Smooth muscle cell of the brain vasculature (primary cell): ENCODE measurements around the gene TNS3.

ENCODE experiments used
- DNase-seq: peaks from one replicate; pipeline ENCODE4 v3.0.0-alpha.2; 2012; ENCODE audit warnings: low read depth, low spot score

The TNS3 gene

DNA sequence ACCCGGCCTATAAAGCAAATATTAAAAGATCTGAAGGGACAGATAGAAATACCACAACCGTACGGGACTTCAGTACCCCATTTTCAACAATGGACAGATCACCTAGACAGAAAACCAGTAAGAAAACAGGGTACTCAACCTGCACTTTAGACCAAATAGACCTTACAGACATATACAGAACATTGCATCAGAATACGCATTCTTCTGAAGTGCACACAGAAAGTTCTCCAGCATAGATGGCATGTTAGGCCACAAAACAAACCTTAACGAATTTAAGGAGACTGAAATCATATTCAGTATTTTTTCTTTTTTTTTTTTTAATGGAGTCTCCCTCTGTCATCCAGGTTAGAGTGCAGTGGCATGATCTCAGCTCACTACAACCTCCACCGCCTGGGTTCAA is 151.5 kb downstream of the TNS3 start:
- DNase-seq, result no peak

DNA sequence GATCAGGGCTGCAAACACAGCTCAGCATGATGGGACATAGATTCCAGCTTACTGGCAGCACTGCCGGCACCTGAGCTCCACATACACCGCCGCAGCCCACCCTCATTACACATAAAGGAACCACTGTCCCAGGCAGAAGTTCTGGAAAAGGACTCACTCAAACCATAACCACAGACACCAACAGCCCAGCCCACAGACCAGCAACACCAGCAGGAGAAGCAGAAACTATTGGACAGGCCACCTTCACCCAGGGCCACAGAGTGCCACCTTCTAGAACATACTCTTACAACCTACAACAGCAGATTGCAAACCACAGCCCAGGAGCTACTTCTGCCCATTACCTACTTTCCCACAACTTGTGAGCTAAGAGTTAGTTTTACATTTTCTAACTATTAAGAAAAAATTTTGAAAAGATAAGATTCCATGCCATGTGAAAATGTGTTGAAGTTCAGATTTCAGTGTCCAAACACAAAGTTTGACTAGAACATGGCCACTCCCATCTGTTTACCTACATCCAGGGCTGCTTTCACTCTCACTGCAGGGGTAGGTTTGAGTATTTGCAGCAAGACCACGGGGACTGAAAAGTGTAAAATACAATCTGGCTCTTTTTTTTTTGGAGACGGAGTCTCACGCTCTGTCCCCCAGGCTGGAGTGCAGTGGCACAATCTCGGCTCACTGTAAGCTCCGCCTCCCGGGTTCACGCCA is 153.0 kb downstream of the TNS3 start:
- no peak for DNase-seq

DNA sequence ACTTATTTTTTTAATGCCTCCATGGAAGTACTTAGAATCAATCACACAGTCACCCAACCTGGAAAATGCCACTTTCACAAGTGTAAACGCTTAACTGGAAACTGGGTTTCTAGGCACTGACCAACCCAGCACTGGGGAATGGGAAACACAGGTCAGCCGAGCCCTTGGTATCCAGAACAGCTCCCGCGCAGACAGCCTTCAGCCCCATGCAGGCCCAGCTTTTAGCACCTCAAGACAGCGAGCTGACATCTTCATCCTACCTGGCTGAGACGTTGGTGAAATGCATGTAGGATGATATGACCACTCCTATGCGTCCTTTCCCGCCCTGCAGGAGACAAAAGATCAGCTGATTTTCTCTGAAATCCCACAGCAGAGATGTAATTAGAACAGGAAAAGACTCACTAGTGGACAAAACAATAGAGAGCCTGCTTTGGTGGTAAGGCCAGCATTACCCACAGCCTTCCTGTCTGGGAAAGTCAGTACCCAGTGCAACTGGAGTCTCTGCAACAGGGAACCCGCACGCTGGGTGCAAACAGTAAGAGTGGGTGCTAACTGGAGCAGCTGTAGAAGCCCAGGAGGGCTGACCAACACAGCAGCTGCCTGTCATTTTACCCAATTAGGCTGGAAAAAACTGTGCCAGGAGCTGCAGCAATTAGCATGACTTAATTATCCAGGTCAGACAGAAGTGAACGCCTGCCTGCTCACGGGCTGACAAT is 153.7 kb downstream of the TNS3 start:
- no peak for DNase-seq

GRCh38 chr7:47427051-47427643 is 154.8 kb downstream of the TNS3 start:
- no peak for DNase-seq

DNA sequence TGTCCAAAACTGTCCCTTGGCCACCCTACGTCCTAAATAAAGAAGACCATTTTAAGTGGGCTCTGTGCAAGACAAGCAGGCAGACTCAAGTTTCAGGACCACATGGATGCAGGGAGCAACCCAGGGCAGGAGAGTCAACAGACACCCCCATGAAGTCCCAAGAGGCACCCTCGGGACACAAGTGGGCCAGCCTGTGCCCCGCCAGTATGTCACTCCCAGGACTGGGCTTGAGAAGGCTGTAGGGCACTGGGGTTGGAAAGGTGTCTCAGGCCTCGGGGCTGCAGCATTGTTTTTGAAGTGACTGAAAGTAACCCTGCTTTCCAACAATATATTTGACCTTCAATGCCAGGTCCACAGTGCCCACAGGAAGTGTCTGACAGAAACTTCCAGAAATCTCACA is 157.4 kb downstream of the TNS3 start:
- no peak for DNase-seq

DNA sequence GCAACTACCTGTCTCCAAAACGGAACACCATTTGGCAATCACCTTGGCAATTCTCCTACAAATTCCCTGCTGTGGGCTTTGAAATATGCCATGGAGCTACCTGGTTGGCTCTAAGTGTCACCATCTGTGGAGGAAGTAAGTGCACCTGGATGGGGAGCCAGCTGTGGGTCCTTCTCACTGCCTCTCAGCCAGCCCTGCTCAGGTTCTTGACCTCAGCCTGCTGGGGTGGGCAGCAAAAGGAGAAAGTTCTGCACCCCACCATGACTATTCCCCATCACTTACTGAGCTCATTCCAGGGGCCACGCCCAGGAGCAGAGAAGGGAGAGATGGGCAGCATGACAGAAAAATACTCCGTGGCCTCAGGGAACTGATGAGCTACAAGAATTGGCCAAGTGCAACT is 158.7 kb downstream of the TNS3 start:
- DNase-seq, result no peak

GRCh38 chr7:47422611-47423010 is 159.3 kb downstream of the TNS3 start:
- DNase-seq, result peak; percentile 33

DNA sequence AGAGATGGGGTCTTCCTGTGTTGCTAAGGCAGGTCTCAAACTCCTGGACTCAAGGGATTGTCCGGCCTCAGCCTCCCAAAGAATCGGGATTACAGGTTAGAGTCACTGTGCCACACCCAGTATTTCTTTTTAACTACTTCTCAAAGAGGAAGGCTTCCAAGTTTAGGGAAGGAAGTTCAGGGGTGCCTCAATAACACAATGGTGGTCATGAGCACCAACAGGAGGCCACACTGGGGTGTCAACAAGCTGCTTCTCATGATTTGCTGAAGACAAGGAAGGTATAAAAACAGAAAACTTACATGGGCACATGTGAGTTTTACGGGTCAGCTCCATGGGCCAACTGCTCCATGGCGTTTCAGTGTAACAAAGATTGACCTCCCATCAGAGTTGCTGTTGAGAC is 160.5 kb downstream of the TNS3 start:
- no peak for DNase-seq

GRCh38 chr7:47420122-47420780 is 161.7 kb downstream of the TNS3 start:
- DNase-seq, result no peak

- DNase-seq, result no peak
Observed at GRCh38 chr7:47419471-47419870, 162.4 kb downstream of the TNS3 start.

- DNase-seq, result no peak
Observed at GRCh38 chr7:47418601-47419309, 163.2 kb downstream of the TNS3 start.

- no peak for DNase-seq
Observed at GRCh38 chr7:47416492-47417480, 165.1 kb downstream of the TNS3 start.

- no peak for DNase-seq
Observed at GRCh38 chr7:47415318-47416212, 166.3 kb downstream of the TNS3 start.

DNA sequence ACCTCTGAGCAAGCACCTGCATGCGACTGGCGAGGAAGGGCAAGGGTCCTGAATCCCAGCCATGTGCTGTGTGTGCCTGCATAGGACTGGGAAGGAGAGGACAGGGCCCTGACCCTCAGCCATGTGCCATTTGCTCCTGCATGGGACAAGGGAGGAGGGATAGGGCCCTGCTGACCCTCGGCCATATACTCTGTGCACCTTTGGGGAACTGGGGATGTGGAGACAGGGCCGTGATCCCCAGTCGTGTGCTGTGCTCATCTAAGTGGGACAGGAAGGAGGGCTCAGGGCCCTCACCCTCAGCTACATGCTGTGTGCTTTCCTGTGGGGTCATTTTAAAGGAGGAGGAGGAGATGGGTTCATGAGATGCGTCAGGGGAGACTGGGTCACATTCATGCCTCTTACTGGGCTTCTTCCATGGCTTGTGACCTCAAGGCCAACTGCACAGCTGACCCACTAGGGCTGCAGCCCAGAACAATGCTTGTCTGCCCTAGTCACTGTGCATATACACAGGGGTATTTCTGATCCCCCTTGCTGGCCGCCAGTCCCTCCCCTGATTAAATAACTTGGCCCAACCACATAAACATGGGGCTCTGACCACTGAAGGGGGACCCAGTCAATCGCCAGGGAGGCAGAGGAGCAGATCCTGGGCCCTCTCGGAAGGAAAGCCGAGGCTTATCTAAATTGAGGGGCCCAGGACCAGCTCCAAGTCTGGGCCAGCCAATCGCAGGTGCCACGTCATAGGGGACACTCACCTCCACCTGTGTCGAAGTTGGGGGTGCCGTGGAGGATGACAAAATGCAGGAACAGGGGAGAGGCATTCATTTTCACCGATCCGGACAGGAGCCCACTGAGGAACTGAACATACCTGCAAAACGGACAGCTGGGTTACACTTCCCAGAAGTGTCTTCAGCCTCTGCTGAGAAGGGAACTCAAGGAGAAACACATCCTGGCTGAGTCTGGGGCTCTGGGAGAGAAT is 167.3 kb downstream of the TNS3 start:
- DNase-seq, result no peak

DNA sequence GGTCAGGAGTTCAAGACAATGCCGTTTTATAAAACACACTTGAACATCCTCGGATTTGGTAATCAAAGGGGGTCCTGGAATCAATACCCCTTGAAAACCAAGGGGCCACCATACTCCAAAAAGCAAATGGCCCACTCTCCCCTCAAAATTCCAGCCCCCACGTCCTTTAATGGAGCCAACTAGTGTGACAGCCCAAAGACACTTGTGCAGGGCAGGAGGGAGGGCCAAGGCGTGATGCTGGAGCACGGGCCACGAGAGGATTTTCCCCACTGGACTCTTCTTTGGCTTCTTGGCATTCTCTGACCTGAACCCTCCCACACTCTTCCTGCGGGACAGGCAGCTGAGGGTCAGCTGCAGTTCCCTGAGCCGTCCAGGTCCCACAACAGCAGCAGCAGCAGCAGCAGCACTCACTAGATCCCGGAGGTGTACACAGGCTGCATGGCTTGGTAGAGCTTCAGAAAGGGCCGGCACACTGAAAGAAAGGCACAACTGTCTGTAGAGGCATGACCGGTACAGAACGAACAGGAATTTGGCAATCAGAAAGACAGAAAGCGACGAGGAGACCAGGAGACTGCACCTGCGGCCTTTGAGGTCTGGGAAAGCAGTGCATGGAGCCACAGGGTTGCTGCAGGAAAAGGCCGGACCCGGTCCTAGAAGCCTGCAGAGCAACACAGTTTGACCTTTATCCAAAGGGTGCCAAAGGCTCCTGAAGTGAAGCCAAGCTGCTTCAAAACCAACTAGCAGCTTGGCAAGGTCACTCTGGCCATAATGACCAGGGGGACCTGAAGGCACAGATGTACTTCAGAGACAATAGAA is 168.2 kb downstream of the TNS3 start:
- no peak for DNase-seq

- no peak for DNase-seq
Observed at GRCh38 chr7:47411901-47412300, 170.0 kb downstream of the TNS3 start.

- DNase-seq, result no peak
Observed at GRCh38 chr7:47411281-47411869, 170.5 kb downstream of the TNS3 start.
